ENCODE results near the gene TEAD1. TPM values are rescaled to one million over a fixed set of nuclear protein-coding genes. Genes with fewer than 3 reads are reported as not detected.
"Not testable (repeated sequence)": the region's sequence is repeated elsewhere in the genome, so short reads cannot be mapped to it uniquely, and the experiment has no call there.

Gene TEAD1
- polyA plus RNA-seq, 2 donors = 10.4 to 11.2 TPM

DNA sequence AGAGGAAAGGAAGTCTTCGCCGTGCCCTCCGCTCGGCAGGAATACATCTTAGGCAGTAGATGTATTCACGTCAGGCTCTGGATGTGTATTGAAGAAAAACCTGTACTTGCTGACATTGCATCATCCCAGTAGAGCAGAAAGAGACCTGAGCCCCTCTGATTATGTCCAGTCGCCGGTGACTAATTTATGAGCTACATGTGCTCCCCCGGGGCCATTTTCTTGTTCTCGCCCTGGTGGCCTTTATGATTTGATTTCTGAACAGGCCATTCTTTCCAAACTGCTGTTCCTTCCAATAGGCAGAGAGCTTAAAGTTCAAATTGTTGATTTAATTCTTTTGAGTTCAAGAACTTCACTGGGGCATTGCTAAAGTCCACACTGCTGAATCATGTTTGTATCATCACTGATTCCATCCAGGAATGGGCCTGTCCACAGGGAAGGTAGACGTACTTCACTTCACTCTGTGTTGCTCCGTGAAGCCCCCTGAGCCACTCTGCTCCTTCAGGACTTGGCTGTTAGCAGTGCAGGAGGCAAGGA lies 197.6 kb downstream of the TEAD1 start:
- WGBS, 2 donors = 92 to 94% methylated on average over 11 of the region's 11 CpGs
- no peak overlapping the region for H3K4me3 ChIP-seq (ENCODE audit: low read depth in 1 of 2, low read length in 2 of 2)

GRCh38 chr11:12876340-12876739 lies 202.1 kb downstream of the TEAD1 start:
- Histone ChIP-seq H3K9me3 (ENCODE audit: control insufficient read depth in 2 of 2, insufficient read depth in 1 of 2, low read depth in 1 of 2, low read length in 1 of 2) (no peaks in the 10 kb centered on the region), H3K4me1 (ENCODE audit: control insufficient read depth in 2 of 2, insufficient read depth in 2 of 2, low read length in 1 of 2) (no peaks in the 10 kb centered on the region), H3K27ac (ENCODE audit: low read depth in 2 of 2, low read length in 1 of 2) (no peak overlapping the region), H3K4me3 (ENCODE audit: low read depth in 1 of 2, low read length in 2 of 2) (no peak overlapping the region), H3K36me3 (ENCODE audit: control insufficient read depth in 2 of 2, insufficient read depth in 2 of 2, low read length in 1 of 2) (peaks cover 3 to 13% of the 10 kb centered on the region in 2 donors), H3K27me3 (ENCODE audit: control insufficient read depth in 1 of 2, insufficient read depth in 2 of 2, low read length in 2 of 2) (no peaks in the 10 kb centered on the region)
- 77 to 82% methylated on average over 5 of the region's 5 CpGs for WGBS, 2 donors

More for the DNA sequence above, 197.6 kb downstream of the TEAD1 start:
- no peak overlapping the region for H3K27ac ChIP-seq (ENCODE audit: low read depth in 2 of 2, low read length in 1 of 2)
- peaks cover 0 to 3% of the 10 kb centered on the region in 2 donors for H3K4me1 ChIP-seq (ENCODE audit: control insufficient read depth in 2 of 2, insufficient read depth in 2 of 2, low read length in 1 of 2)
- H3K27me3 ChIP-seq (ENCODE audit: control insufficient read depth in 1 of 2, insufficient read depth in 2 of 2, low read length in 2 of 2) = no peaks in the 10 kb centered on the region
- H3K36me3 ChIP-seq (ENCODE audit: control insufficient read depth in 2 of 2, insufficient read depth in 2 of 2, low read length in 1 of 2) = no peaks in the 10 kb centered on the region
- H3K9me3 ChIP-seq (ENCODE audit: control insufficient read depth in 2 of 2, insufficient read depth in 1 of 2, low read depth in 1 of 2, low read length in 1 of 2) = no peaks in the 10 kb centered on the region

DNA sequence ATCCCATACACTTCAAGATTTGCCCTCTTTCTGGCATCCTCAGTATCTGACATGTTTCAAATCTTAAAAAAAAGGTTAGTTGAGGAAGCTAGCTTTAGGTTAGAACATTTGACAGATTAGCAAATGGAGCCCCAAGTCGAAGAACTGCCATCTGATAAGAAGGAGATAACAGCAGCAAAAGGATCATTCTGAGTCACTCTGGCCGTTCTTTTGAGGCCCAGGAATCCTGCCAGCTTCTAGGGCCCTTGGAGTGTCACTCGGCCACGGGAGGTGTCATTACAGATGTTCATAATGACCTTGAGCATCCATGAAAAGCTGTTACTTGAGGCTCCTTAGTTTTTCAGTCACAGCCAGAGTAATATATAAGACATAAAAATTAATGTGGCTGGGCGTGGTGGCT lies 202.8 kb downstream of the TEAD1 start:
- Histone ChIP-seq H3K27ac (ENCODE audit: low read depth in 2 of 2, low read length in 1 of 2) (no peak overlapping the region), H3K36me3 (ENCODE audit: control insufficient read depth in 2 of 2, insufficient read depth in 2 of 2, low read length in 1 of 2) (peaks cover 3 to 15% of the 10 kb centered on the region in 2 donors), H3K4me3 (ENCODE audit: low read depth in 1 of 2, low read length in 2 of 2) (no peak overlapping the region), H3K9me3 (ENCODE audit: control insufficient read depth in 2 of 2, insufficient read depth in 1 of 2, low read depth in 1 of 2, low read length in 1 of 2) (no peaks in the 10 kb centered on the region), H3K27me3 (ENCODE audit: control insufficient read depth in 1 of 2, insufficient read depth in 2 of 2, low read length in 2 of 2) (no peaks in the 10 kb centered on the region), H3K4me1 (ENCODE audit: control insufficient read depth in 2 of 2, insufficient read depth in 2 of 2, low read length in 1 of 2) (no peaks in the 10 kb centered on the region)
- WGBS, 2 donors = 84 to 93% methylated on average over 5 of the region's 5 CpGs

GRCh38 chr11:12877508-12877907 lies 203.3 kb downstream of the TEAD1 start:
- not testable (repeated sequence) for H3K9me3 ChIP-seq (ENCODE audit: control insufficient read depth in 2 of 2, insufficient read depth in 1 of 2, low read depth in 1 of 2, low read length in 1 of 2)

GRCh38 chr11:12880327-12880726 lies 206.1 kb downstream of the TEAD1 start:
- Histone ChIP-seq H3K27ac (ENCODE audit: low read depth in 2 of 2, low read length in 1 of 2) (no peak overlapping the region), H3K9me3 (ENCODE audit: control insufficient read depth in 2 of 2, insufficient read depth in 1 of 2, low read depth in 1 of 2, low read length in 1 of 2) (no peaks in the 10 kb centered on the region), H3K27me3 (ENCODE audit: control insufficient read depth in 1 of 2, insufficient read depth in 2 of 2, low read length in 2 of 2) (no peaks in the 10 kb centered on the region), H3K4me3 (ENCODE audit: low read depth in 1 of 2, low read length in 2 of 2) (no peak overlapping the region), H3K4me1 (ENCODE audit: control insufficient read depth in 2 of 2, insufficient read depth in 2 of 2, low read length in 1 of 2) (no peaks in the 10 kb centered on the region), H3K36me3 (ENCODE audit: control insufficient read depth in 2 of 2, insufficient read depth in 2 of 2, low read length in 1 of 2) (peaks cover 3 to 22% of the 10 kb centered on the region in 2 donors)
- 95 to 98% methylated on average over 6 of the region's 6 CpGs for WGBS, 2 donors

More at GRCh38 chr11:12877508-12877907, 203.3 kb downstream of the TEAD1 start:
- not testable (repeated sequence) for H3K27ac ChIP-seq (ENCODE audit: low read depth in 2 of 2, low read length in 1 of 2); H3K27me3 ChIP-seq (ENCODE audit: control insufficient read depth in 1 of 2, insufficient read depth in 2 of 2, low read length in 2 of 2); H3K4me3 ChIP-seq (ENCODE audit: low read depth in 1 of 2, low read length in 2 of 2); H3K4me1 ChIP-seq (ENCODE audit: control insufficient read depth in 2 of 2, insufficient read depth in 2 of 2, low read length in 1 of 2)
- WGBS, 2 donors = 91 to 95% methylated on average over 4 of the region's 4 CpGs
- H3K36me3 ChIP-seq (ENCODE audit: control insufficient read depth in 2 of 2, insufficient read depth in 2 of 2, low read length in 1 of 2) = peaks cover 3 to 18% of the 10 kb centered on the region in 2 donors

GRCh38 chr11:12882670-12883069 lies 208.4 kb downstream of the TEAD1 start:
- 78 to 80% methylated on average over 5 of the region's 5 CpGs for WGBS, 2 donors
- Histone ChIP-seq H3K4me3 (ENCODE audit: low read depth in 1 of 2, low read length in 2 of 2) (no peak overlapping the region), H3K27me3 (ENCODE audit: control insufficient read depth in 1 of 2, insufficient read depth in 2 of 2, low read length in 2 of 2) (no peaks in the 10 kb centered on the region), H3K4me1 (ENCODE audit: control insufficient read depth in 2 of 2, insufficient read depth in 2 of 2, low read length in 1 of 2) (no peaks in the 10 kb centered on the region), H3K36me3 (ENCODE audit: control insufficient read depth in 2 of 2, insufficient read depth in 2 of 2, low read length in 1 of 2) (peaks cover 3 to 22% of the 10 kb centered on the region in 2 donors), H3K9me3 (ENCODE audit: control insufficient read depth in 2 of 2, insufficient read depth in 1 of 2, low read depth in 1 of 2, low read length in 1 of 2) (no peaks in the 10 kb centered on the region), H3K27ac (ENCODE audit: low read depth in 2 of 2, low read length in 1 of 2) (no peak overlapping the region)

DNA sequence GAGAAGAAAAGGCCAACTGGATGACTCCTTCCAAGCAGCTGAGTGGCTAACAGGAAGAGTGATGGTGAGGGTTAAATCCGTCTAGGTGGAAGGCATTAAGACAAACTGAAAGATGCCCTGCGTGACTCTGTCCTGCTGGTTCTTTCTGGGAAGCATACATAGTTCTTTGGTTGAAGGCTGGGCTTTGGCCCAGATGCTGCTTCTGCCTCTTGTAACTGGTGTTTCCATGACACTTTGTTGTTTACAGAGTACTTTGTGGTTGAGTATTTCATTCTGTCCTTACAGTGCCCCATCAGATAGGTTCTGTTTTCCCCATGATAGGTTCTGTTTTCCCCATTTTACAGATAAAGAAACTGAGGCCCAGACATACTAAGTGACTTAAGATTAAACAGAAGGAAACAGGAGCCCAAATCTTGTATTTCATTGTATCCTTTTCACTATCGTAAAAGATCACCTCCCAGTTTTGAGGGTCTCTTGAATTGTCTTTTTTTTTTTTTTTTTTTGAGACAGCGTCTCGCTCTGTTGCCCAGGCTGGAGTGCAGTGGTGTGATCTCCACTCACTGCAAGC lies 210.6 kb downstream of the TEAD1 start:
- no peak overlapping the region for H3K4me3 ChIP-seq (ENCODE audit: low read depth in 1 of 2, low read length in 2 of 2)
- no peaks in the 10 kb centered on the region for H3K9me3 ChIP-seq (ENCODE audit: control insufficient read depth in 2 of 2, insufficient read depth in 1 of 2, low read depth in 1 of 2, low read length in 1 of 2)
- H3K36me3 ChIP-seq (ENCODE audit: control insufficient read depth in 2 of 2, insufficient read depth in 2 of 2, low read length in 1 of 2) = peaks cover 3 to 19% of the 10 kb centered on the region in 2 donors
- H3K4me1 ChIP-seq (ENCODE audit: control insufficient read depth in 2 of 2, insufficient read depth in 2 of 2, low read length in 1 of 2) = no peaks in the 10 kb centered on the region
- WGBS, 2 donors = 80 to 86% methylated on average over 5 of the region's 5 CpGs
- no peak overlapping the region for H3K27ac ChIP-seq (ENCODE audit: low read depth in 2 of 2, low read length in 1 of 2)
- H3K27me3 ChIP-seq (ENCODE audit: control insufficient read depth in 1 of 2, insufficient read depth in 2 of 2, low read length in 2 of 2) = no peaks in the 10 kb centered on the region

- Histone ChIP-seq H3K9me3 (ENCODE audit: control insufficient read depth in 2 of 2, insufficient read depth in 1 of 2, low read depth in 1 of 2, low read length in 1 of 2) (no peaks in the 10 kb centered on the region), H3K27me3 (ENCODE audit: control insufficient read depth in 1 of 2, insufficient read depth in 2 of 2, low read length in 2 of 2) (no peaks in the 10 kb centered on the region), H3K4me1 (ENCODE audit: control insufficient read depth in 2 of 2, insufficient read depth in 2 of 2, low read length in 1 of 2) (no peaks in the 10 kb centered on the region), H3K27ac (ENCODE audit: low read depth in 2 of 2, low read length in 1 of 2) (no peak overlapping the region), H3K4me3 (ENCODE audit: low read depth in 1 of 2, low read length in 2 of 2) (no peak overlapping the region), H3K36me3 (ENCODE audit: control insufficient read depth in 2 of 2, insufficient read depth in 2 of 2, low read length in 1 of 2) (peaks cover 0 to 14% of the 10 kb centered on the region in 2 donors)
- WGBS, 2 donors = 80 to 85% methylated on average over 8 of the region's 8 CpGs
These were observed 211.6 kb downstream of the TEAD1 start for GRCh38 chr11:12885717-12886239.

DNA sequence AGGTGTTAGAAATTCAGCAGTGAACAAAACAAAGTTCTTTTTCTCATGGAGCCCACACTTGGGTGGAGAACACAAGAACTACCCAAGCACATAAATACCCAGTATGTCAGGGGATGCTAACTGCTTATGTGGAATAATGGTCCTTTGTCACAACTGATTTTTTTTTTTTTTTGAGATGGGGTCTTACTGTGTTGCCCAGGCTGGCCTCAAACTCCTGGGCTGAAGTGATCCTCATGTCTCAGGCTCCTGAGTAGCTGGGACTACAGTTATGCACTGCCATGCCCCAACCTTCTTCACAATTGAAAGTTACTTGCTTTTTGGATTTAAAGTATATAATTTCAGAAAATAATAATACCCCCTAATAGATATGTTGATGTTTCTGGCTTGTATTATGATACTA lies 212.3 kb downstream of the TEAD1 start:
- Histone ChIP-seq H3K4me3 (ENCODE audit: low read depth in 1 of 2, low read length in 2 of 2) (no peak overlapping the region), H3K27ac (ENCODE audit: low read depth in 2 of 2, low read length in 1 of 2) (no peak overlapping the region), H3K4me1 (ENCODE audit: control insufficient read depth in 2 of 2, insufficient read depth in 2 of 2, low read length in 1 of 2) (no peaks in the 10 kb centered on the region), H3K27me3 (ENCODE audit: control insufficient read depth in 1 of 2, insufficient read depth in 2 of 2, low read length in 2 of 2) (no peaks in the 10 kb centered on the region), H3K36me3 (ENCODE audit: control insufficient read depth in 2 of 2, insufficient read depth in 2 of 2, low read length in 1 of 2) (peaks cover 0 to 10% of the 10 kb centered on the region in 2 donors), H3K9me3 (ENCODE audit: control insufficient read depth in 2 of 2, insufficient read depth in 1 of 2, low read depth in 1 of 2, low read length in 1 of 2) (no peaks in the 10 kb centered on the region)

All from esophagus (tissue), 2 donors.